ENCODE data around the gene SLC25A33. TPM values are rescaled to one million over a fixed set of nuclear protein-coding genes. Genes with fewer than 3 reads are reported as not detected.

The SLC25A33 gene
- total RNA-seq, 1 experiment from 2014 or later: 9.4 TPM

DNA sequence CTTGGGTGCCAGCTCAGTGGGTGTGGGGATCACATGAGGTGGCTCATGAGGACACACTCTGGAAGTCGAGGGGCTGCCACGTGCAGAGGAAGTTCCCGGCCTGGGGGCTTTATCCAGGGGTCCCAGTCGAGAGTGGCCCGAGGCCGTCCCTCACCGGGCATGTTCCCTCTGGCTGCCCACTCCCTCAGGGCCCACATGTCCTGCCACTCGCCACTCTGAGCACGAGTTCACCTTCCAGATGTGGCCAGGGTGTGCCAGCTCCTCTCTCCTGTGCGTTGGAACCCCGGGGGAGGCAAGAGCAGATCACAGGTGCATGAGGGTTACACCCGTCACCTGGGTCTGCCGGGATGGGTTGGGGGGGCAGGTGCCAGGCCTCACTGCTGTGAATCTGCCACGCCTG lies 64.0 kb downstream of the SLC25A33 start:
- Histone ChIP-seq H3K23me2 (ENCODE audit: insufficient read length, low read depth, low read length, poor library complexity, severe bottlenecking) (no peaks in the 10 kb centered on the region), H3T11ph (ENCODE audit: low read length) (no peak overlapping the region), H3K4me2 (ENCODE audit: insufficient read depth, insufficient read length, low read length) (no peak overlapping the region), H3K14ac (ENCODE audit: insufficient read depth, low read length) (no peak overlapping the region), H2AFZ (ENCODE audit: low read length) (no peak overlapping the region), H2BK120ac (ENCODE audit: low read depth, low read length, poor library complexity, severe bottlenecking) (no peak overlapping the region), H2BK15ac (ENCODE audit: low read depth, low read length) (no peak overlapping the region), H3K79me1 (ENCODE audit: insufficient read depth, low read depth, low read length, poor library complexity, severe bottlenecking) (no peaks in the 10 kb centered on the region), H4K5ac (ENCODE audit: insufficient read length, low read depth, low read length) (no peak overlapping the region), H3K79me2 (ENCODE audit: insufficient read depth, low read length) (no peaks in the 10 kb centered on the region), H3K18ac (ENCODE audit: insufficient read length, low read depth, low read length) (no peak overlapping the region), H3K56ac (ENCODE audit: insufficient read length, low read depth, low read length) (no peak overlapping the region), H3K4me1 (ENCODE audit: insufficient read depth, low read length) (no peaks in the 10 kb centered on the region), H3K9me3 (ENCODE audit: control insufficient read depth, low read depth, low read length) (no peaks in the 10 kb centered on the region), H4K20me1 (ENCODE audit: control insufficient read depth, insufficient read depth, insufficient read length) (no peaks in the 10 kb centered on the region), H3K27ac (ENCODE audit: insufficient read length, low read depth, low read length) (no peak overlapping the region), H2BK5ac (ENCODE audit: insufficient read length, low read length) (no peak overlapping the region), H2BK20ac (ENCODE audit: low read depth, low read length, poor library complexity, severe bottlenecking) (no peak overlapping the region), H4K91ac (ENCODE audit: insufficient read length, low read depth, low read length) (no peak overlapping the region), H3K4ac (ENCODE audit: low read depth, low read length) (no peak overlapping the region), H3K9ac (ENCODE audit: extremely low read depth, insufficient read length, low read length) (no peak overlapping the region), H3K23ac (ENCODE audit: insufficient read length, low read depth, low read length) (no peak overlapping the region), H2BK12ac (ENCODE audit: insufficient read length, low read depth, low read length) (no peak overlapping the region), H4K8ac (replicated peaks; ENCODE audit: insufficient read length, low read depth, low read length) (no peak overlapping the region), H3K27me3 (ENCODE audit: insufficient read depth, low read length) (no peaks in the 10 kb centered on the region), H2AK5ac (ENCODE audit: insufficient read length, low read length) (no peak overlapping the region)
- Mint-ChIP-seq H3K27me3 (ENCODE audit: low read depth) (no peaks in the 10 kb centered on the region), H3K36me3 (ENCODE audit: insufficient read depth in 1 of 3, low read depth in 3 of 3) (peaks cover 9 to 48% (median 39%) of the 10 kb centered on the region in 3 experiments; a peak in 6 of 7 replicates), H3K27ac (no peak overlapping the region), H3K4me3 (no peak overlapping the region), H3K4me1 (no peaks in the 10 kb centered on the region), H3K9me3 (no peaks in the 10 kb centered on the region)
- no CpG with 5 or more reads among the region's 14 CpGs for WGBS (ENCODE audit: extremely low coverage, insufficient read length, low lambda C conversion rate)
- DNase-seq: no peak
- no peak for TF ChIP-seq CTCF (conservative IDR thresholded peaks at IDR 0.05)

All from H9 (cell line).